Ecto neural progenitor cell (in vitro differentiated cells): ENCODE measurements around the gene NHP2.
"Not testable (repeated sequence)": the region's sequence is repeated elsewhere in the genome, so short reads cannot be mapped to it uniquely, and the experiment has no call there.

Experiments
- DNase-seq: peaks from one replicate; pipeline ENCODE4 v3.0.0-alpha.2; 2018; ENCODE audit warnings: low spot score

NHP2 gene

DNA sequence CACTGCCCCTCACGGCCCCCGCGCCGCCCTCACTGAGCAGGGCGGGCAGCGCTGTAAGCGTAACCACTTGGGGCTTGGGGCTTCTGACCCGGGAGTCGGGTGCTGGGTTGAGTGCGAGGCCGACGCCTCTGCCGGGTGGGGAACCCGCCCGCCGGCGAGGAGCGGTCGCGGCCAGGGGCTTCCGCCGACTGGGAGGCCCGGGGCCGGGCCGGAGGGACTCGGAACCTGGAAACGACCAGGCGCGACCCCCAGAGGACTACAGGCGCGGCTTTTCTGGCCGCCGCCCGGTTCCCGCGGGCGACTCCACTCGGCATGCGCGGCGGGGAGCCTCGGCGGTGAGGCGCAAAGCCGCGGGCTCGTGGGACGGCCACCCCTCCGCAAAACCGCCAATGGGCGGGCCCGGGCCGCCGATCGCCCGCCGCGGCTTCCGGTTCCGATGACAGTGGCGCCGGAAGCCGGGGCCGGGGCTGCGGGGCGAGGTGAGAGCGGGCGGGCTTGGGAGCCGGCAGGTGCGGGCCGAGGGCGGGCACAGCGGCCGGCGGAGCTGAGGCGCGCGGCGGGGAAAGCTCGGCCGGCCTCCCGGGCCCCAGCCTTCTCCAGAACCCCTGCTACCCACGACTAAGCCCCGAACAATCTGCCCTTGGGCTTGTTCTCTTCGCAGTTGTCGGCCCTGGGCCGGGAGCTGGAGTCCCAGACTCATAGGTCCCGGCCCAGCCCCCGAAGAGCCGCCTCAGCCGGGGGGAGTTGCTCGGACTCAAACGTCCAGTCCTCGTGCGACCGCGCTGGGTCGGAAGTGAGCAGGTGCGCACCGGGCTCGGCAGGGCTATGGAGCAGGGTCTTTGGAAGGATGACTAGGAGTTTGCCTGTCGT lies 22.9 kb downstream of the NHP2 start, which contains the start of gene RMND5B:
TSS of gene RMND5B (plus strand) at position 439 of the 870 bp plus-strand sequence. CDS start 7,106 bp downstream, outside the sequence.
- peak; percentile 90 for DNase-seq

- not testable (repeated sequence) for DNase-seq
Observed at GRCh38 chr5:178130234-178130575, 23.5 kb downstream of the NHP2 start.

DNA sequence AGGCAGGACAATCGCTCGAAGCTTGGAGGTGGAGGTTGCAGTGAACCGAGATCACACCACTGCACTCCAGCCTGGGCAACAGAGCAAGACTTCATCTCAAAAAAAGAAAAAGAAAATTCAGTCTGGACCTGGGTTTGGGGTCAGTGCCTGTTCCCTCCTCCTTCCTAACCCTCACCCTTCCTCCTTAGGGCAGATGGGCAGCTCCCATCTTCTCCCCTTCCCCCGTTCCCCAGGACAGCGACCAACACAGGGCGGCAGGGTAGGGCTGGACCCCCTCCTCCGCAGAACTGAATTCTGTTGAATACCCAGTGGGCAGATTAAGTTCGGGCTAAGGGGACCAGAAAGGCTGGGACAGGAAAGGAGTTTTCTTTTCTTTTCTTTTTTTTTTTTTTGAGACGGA lies 24.4 kb downstream of the NHP2 start:
- DNase-seq = no peak

- DNase-seq = not testable (repeated sequence)
Observed at GRCh38 chr5:178127300-178128009, 26.2 kb downstream of the NHP2 start.

DNA sequence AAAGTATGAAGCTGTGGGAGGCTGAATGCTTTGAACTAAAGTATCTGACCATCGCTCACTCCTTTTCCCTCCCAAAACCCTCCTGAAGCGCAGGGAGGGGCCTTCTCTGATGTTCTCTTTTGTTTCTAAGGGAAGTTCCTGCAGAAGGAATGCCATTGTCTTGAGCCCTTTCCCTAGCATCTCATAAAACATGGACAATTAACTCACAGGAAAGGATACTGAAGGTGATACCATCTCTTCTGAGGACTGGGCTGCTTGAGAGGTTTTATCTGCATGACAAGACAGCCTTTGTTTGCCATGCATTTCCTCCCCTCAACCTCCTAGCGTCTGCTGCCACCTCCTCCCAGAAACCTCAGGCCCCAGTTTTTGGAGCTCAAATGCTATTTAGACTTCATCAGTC lies 27.1 kb downstream of the NHP2 start:
- DNase-seq = no peak

DNA sequence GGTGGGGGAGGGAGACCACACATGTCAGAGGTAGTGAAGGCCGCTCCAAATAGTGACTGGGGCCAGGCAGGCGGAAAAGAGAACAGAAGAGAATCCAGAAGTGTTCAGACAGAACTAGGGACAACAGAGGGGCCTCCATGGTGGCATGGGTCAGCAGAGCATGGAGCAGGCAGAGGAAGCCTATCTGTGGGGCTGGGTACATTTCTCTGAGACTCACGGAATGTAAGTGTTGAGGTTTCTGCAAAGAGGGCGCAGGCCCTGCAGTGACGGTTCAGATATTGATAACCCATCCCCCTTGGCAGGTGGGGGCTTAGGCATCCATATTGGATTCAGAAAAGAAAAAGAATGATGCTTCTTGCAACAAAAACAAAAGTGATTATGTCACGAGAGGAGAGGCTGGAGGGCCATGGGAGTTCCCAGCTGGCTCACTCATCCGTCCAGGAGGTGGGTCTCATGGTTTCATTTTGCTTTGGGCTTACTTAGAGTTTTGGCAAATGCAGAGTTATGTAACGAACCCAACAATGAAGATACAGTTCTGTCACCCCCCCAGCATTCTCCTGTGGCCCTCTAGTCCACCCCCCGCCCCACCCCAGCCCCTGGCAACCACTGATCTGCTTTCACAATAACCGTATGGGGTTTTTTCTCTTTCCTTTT lies 28.3 kb downstream of the NHP2 start:
- DNase-seq = no peak

- no peak for DNase-seq
Observed at GRCh38 chr5:178123966-178124925, 29.4 kb downstream of the NHP2 start.

- DNase-seq = no peak
Observed at GRCh38 chr5:178123094-178123965, 30.4 kb downstream of the NHP2 start.

GRCh38 chr5:178122346-178122745 lies 31.3 kb downstream of the NHP2 start:
- no peak for DNase-seq

- no peak for DNase-seq
Observed at GRCh38 chr5:178121391-178122276, 32.1 kb downstream of the NHP2 start.

- DNase-seq = peak; percentile 73
Observed at GRCh38 chr5:178120607-178121357, 32.9 kb downstream of the NHP2 start.

- DNase-seq = no peak
Observed at GRCh38 chr5:178119915-178120606, 33.6 kb downstream of the NHP2 start.

- DNase-seq = no peak
Observed at GRCh38 chr5:178117923-178118701, 35.6 kb downstream of the NHP2 start.

DNA sequence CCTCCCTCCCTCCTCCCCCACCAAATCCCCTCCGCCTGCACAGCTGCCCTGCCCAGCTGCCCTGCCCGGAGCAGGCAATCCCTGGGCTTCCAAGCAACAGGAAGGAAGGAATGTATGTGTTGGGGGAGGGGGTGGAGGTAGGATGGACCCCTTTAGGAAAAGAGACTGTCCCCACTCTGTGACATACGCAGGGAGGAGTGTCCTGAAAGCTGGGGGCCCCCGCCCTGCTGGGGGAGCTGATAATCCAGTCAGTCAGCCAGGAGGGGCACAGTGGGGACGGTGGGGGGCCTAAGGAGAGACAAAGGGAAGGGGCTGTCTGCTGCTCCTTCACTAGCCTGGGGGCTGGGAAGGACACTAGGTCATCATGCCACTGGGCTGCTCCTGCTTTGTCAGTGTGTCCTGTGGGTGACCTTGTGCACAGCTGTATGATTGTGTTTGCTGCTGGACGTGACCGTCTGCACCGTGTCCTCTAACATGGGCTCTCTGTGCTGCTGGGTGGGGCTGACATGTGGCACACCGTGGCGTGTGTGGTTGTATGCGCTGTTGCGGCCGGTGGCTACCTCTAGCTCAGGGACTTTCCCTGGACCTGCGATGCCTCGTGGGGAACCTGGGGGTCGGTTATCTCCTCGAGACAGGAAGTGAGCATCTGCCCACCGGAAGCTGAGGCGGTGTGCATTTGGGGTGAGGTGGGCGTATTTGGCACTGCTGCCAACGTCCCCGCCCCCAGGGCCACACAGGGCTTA lies 37.4 kb downstream of the NHP2 start:
- peak; percentile 87 for DNase-seq

GRCh38 chr5:178115814-178116142 lies 37.9 kb downstream of the NHP2 start:
- no peak for DNase-seq

- DNase-seq = peak; percentile 89
Observed at GRCh38 chr5:178115136-178115813, 38.4 kb downstream of the NHP2 start.
